HT-29 (cell line): Measurements from ENCODE around the gene NPDC1. TPM values are rescaled to one million over a fixed set of nuclear protein-coding genes. Genes with fewer than 3 reads are reported as not detected.
"Not testable (repeated sequence)": the region's sequence is repeated elsewhere in the genome, so short reads cannot be mapped to it uniquely, and the experiment has no call there.

Experiments used
- DNase-seq: peaks from one replicate; pipeline ENCODE4 v3.0.0-alpha.2; 2015; ENCODE audit warnings: low spot score
- total RNA-seq: library from RNA; depleted of rRNA; stranded (reverse); fragments of >200 nt; shearing (Covaris generic); gene quantifications from 2 replicates; pipeline ENCODE4 v1.2.3, GENCODE V29; 2014

The NPDC1 gene
- total RNA-seq, 1 experiment from 2014 or later, result 84.3 TPM

GRCh38 chr9:137075275-137075775, 29.3 kb upstream of the NPDC1 start:
- DNase-seq, result no peak

DNA sequence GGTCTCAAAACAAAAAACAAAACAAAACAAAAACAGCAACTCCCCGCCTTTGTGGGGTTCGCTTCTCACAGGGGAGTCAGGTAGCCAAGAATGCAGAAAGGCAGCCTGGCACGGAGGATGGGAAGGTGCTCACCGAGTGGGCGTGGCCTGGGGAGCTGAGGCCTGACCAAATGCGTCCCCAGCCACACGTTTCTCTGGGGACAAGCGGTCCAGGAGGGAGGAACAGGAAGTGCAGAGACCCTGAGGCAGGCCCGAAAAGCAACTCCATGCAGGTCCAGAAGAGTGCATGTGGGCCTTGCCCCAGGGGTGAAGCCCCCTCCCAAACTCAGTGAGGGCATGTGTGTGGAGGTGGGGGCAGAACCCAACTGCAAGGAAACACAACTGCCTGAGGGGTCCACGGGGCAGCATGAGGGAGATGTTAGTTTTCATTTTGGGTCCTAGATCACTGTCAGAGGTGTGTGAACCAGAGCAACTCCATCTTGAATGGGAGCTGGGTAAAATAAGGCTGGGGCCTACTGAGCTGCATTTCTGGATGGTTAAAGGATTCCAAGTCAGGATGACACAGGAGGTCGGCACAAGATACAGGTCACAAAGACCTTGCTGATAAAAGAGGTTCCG, 28.8 kb upstream of the NPDC1 start:
- DNase-seq, result no peak

DNA sequence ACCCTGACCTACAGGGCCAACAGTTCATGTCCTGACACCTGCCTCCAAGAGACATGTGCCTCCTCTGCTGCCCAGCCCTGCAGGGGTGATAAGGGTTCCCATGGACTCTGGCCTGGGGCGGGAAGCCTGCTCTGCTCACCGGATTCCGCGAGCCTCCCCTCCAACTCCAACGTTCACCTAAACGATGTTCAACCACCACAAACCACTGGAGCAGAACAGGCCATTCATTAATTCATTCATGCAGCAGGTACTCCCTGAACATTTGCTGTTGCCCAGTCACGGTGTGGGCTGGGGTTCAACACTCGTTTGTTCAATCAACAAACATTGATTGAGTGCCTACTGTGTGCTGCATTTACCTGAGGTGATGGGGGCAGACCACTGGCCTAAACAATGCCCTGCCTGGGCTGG, 28.0 kb upstream of the NPDC1 start:
- no peak for DNase-seq

GRCh38 chr9:137071282-137071681, 25.3 kb upstream of the NPDC1 start:
- DNase-seq, result no peak

DNA sequence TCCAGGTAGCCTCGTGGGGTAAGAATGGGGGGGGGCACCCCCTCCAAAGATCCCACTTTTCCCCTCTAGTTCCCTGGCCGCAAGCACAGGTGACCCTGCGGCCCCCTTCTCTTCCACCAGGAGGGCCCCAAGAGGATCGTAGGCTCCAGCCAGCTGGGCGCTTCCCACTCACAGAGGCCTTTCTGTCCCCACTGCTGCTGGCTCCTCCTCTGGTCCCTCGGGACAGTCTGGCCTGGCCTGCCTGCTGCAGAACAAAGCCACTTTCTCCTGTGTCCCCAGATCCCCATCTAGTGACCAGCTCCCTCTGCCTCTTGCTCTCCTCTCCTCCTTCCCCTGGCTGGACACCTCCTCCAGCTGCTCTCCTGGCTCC, 24.9 kb upstream of the NPDC1 start:
- DNase-seq, result peak; percentile 65

- peak; percentile 91 for DNase-seq
Measured at GRCh38 chr9:137070201-137070905, 24.4 kb upstream of the NPDC1 start, which contains the start of gene SAPCD2. Gene SAPCD2 (minus strand): TSS chr9:137070557. CDS start chr9:137070460, 97 bp downstream.

GRCh38 chr9:137069508-137070091, 23.6 kb upstream of the NPDC1 start:
- DNase-seq, result no peak

DNA sequence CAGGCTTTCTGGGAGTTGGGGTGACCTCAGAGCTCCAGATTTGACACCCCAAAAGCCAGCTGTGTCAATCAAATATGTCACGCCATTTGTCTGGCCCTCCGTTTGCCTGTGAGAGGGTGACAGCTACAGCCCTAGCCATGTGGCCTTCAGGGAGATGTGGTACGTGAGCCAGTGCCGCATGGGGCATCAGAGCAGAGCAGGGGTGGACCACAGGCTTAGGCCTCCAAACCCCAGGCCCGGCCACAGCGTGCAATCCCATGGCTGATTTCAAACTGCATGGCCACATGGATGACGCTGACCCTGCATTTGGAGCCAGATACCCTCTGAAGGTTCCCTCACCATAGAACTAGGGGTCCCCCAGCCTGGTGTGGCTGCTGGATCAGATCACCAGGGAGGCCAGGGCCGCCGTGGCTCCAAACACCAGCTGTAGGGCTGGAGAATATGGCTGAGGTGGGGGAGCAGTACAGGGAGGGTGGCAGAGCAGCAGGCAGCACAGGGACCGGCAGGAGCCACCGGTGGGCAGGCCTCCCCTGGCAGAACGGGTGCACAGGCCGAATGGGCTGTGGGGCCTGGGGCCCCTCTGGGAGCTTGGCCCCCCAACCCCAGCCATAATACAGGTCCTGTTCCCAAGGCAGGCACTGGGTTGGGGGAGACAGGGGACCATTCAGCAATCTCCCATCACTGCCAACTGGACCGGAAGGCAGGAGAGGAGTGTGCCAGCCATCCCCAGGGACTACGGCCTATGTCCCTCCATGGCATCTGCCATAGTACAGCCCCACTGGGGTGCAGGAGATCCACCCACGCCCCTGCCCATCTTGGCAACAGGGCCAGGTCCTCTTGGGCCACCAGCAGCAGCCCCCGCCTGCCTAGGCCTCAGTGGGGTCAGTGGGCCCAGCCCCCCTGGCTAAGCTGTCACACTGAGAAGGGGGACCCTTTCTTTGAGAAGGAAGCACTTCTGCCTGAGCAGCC, 22.8 kb upstream of the NPDC1 start:
- DNase-seq, result no peak

GRCh38 chr9:137067860-137068538, 22.0 kb upstream of the NPDC1 start:
- peak; percentile 90 for DNase-seq

DNA sequence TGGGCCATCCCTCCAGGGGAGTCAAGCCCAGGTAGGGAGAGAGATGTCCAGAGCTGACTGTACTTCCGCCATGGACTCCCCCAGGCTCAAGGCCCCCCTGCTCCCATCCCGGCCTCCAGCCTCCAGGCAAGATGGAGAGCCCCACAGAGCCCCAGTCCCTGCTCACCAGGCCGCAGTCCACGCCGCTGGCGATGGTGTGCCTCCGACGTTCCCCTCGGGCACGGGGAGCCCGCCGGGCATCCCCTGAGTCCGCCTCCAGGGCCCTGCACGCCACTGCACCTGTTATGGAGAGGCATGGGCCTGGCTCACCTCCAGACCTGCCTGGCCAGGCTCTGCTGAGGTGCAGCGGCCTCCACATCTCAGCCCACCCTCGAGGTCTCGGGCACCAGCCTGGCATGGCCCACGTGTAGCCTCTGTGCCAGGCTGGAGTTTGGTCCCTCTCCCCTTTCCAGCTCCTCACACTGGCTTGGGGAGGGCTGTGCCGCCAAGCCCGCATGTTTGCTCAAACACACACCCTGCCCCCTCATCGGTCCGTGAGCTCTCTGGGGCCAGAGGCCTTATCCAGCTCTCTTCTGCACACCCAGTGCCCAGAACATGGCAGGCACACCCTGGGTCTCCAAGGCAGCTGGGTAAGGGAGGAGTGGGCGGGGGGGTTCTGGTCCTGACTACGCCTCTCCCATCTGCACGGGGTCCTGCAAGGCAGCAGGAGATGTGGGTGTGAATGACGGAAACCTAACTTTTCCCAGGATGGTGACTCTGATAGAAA, 20.3 kb upstream of the NPDC1 start:
- no peak for DNase-seq

DNA sequence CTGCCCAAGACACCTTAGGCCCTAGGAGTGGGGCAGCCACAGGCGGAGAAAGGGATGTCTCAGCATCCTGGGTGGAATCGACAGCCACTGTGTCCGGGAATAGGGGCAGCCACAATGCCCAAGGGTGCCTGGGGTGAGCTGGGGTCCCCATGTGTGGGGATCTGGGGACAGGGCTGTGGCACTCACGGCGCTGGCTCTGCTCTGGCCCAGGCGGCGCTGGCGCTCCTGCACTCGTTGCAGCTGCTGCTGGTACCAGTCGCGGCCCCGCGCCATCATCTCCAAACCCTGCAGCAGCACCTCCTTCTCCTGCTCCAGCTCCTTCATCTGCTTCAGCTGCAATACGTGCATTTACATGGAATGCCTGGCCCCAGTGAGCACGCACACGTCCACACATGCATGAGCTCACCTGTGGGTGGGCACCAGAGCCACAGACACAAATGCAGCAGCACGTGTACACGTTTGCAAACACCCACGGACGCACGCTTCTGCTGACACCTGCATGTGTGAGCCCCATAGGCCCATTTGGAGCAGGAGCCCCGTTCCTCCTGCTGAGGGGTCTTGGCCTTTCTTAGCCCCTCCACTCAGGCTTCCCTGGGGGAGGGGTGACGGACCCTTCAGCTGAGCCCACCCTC, 19.5 kb upstream of the NPDC1 start:
- no peak for DNase-seq

GRCh38 chr9:137064880-137065164, 18.8 kb upstream of the NPDC1 start:
- no peak for DNase-seq

DNA sequence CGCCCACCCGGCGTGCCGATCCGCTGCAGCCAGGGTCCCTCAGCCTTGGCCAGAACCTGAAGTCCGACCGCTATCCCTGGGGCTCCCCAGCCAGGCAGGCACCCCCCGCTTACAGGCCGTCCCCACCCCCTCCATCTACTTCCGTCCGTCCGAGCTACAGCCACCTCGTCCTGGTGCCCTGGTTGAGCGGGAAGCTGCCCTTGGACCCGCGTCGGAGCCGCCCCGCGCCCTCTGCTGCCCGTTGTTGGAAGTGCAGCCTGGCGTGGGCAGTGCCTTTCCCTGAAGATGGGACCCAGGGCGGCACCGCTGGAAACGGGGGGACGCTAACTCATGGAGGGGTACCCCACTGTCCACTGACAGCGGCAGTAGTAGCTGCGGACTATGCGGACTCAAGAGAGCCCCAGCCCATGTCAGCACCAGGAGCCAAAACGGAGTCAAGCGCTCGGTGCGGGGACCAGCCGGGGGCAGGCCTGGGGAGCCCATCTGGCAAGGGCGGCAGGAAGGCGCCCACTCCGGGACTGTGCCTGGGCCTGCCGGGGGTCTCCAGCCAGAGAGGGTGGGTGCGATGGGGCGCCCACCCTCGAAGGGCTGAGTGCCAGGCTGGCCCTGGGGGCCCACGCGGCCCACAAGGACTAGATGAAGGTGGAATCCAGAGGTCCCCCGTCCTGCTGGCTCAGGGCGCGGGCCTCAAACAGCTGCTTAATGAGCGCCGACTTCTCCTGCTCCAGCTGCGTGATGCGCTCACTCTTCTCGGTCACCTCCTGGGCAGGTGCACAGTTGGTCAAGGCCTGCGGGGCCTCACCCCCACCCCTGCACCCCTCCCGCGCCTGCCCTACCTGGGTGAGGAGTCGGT, 18.3 kb upstream of the NPDC1 start:
- DNase-seq, result peak; percentile 67

GRCh38 chr9:137063311-137064026, 17.5 kb upstream of the NPDC1 start:
- no peak for DNase-seq

GRCh38 chr9:137062798-137063197, 16.8 kb upstream of the NPDC1 start:
- DNase-seq, result not testable (repeated sequence)

- DNase-seq, result no peak
Measured at GRCh38 chr9:137062384-137062783, 16.4 kb upstream of the NPDC1 start.

GRCh38 chr9:137058521-137059234, 12.7 kb upstream of the NPDC1 start:
- DNase-seq, result no peak

- DNase-seq, result no peak
Measured at GRCh38 chr9:137057545-137057944, 11.6 kb upstream of the NPDC1 start.
